WTC11 (cell line): ENCODE results near the gene KDM4C. TPM values are rescaled to one million over a fixed set of nuclear protein-coding genes. Genes with fewer than 3 reads are reported as not detected.

Experiments used
- ATAC-seq: fragments of 200-7000 bp; cut with Tn5 transposase; 2 replicates; pipeline ENCODE4 v1.10.0; 2021; ENCODE audit warnings: mild to moderate bottlenecking, moderate library complexity
- CTCF ChIA-PET: fragments of 300-600 bp; sonication (Branson Sonifier 250); formaldehyde crosslinking; loops from one replicate; lab custom pipeline; 2021; ENCODE audit warnings: antibody characterized with exemption; lab: Charles Lee
- POLR2A ChIA-PET: fragments of 350-600 bp; sonication (Branson Sonifier 250); formaldehyde crosslinking; loops from one replicate; lab custom pipeline; 2021; ENCODE audit warnings: antibody characterized with exemption; lab: Charles Lee
- DNase-seq: peaks from one replicate; pipeline ENCODE4 v3.0.0; 2021; ENCODE audit warnings: low spot score
- H3K27ac Mint-ChIP-seq: 2 replicates; pipeline ENCODE4 v1.8.0; 2021; ENCODE audit warnings: mixed read lengths
- H3K27me3 Mint-ChIP-seq: 2 replicates; pipeline ENCODE4 v1.8.0; 2021; ENCODE audit warnings: low read depth, mild to moderate bottlenecking, moderate library complexity, mixed read lengths
- H3K36me3 Mint-ChIP-seq: 2 replicates; pipeline ENCODE4 v1.8.0; 2021; ENCODE audit warnings: mixed read lengths
- H3K4me1 Mint-ChIP-seq: 2 replicates; pipeline ENCODE4 v1.8.0; 2022; ENCODE audit warnings: mixed read lengths
- H3K4me3 Mint-ChIP-seq: 2 replicates; pipeline ENCODE4 v1.8.0; 2021; ENCODE audit warnings: mild to moderate bottlenecking, moderate library complexity, mixed read lengths
- H3K9me3 Mint-ChIP-seq: 2 replicates; pipeline ENCODE4 v1.8.0; 2021; ENCODE audit warnings: mixed read lengths
- E2F1 ChIP-seq: sonication (generic); formaldehyde crosslinking; IDR thresholded peaks from 2 replicates; pipeline ENCODE4 v1.8.0; 2022; ENCODE audit warnings: mild to moderate bottlenecking, missing genetic modification reagents
- E2F4 ChIP-seq: sonication (generic); formaldehyde crosslinking; IDR thresholded peaks from 2 replicates; pipeline ENCODE4 v1.8.1; 2022; ENCODE audit warnings: low read depth, mild to moderate bottlenecking, moderate library complexity, missing genetic modification reagents, borderline replicate concordance
- FOXK1 ChIP-seq: sonication (generic); formaldehyde crosslinking; IDR thresholded peaks from 2 replicates; pipeline ENCODE4 v1.8.0; 2022; ENCODE audit warnings: mild to moderate bottlenecking, moderate library complexity, missing genetic modification reagents
- FOXP1 ChIP-seq: sonication (generic); formaldehyde crosslinking; IDR thresholded peaks from 2 replicates; pipeline ENCODE4 v1.8.0; 2022; ENCODE audit warnings: missing genetic modification reagents, mild to moderate bottlenecking, moderate library complexity, borderline replicate concordance
- HMGXB4 ChIP-seq: sonication (generic); formaldehyde crosslinking; IDR thresholded peaks from 2 replicates; pipeline ENCODE4 v1.8.1; 2023; ENCODE audit warnings: mild to moderate bottlenecking, moderate library complexity, missing genetic modification reagents
- IRF2 ChIP-seq: sonication (generic); formaldehyde crosslinking; IDR thresholded peaks from 2 replicates; pipeline ENCODE4 v1.8.0; 2022; ENCODE audit warnings: low read depth, missing genetic modification reagents, borderline replicate concordance
- MAX ChIP-seq: sonication (generic); formaldehyde crosslinking; IDR thresholded peaks from 2 replicates; pipeline ENCODE4 v1.8.0; 2022; ENCODE audit warnings: mild to moderate bottlenecking, missing genetic modification reagents
- MXD4 ChIP-seq: fragments of 250-450 bp; sonication (Bioruptor Pico); IDR thresholded peaks from 2 replicates; pipeline ENCODE4 v1.8.0; 2021; ENCODE audit warnings: mild to moderate bottlenecking, moderate library complexity, borderline replicate concordance
- NFATC4 ChIP-seq: fragments of 250-450 bp; sonication (Bioruptor Pico); IDR thresholded peaks from 2 replicates; pipeline ENCODE4 v1.9.0; 2021; ENCODE audit warnings: mild to moderate bottlenecking
- NR1H2 ChIP-seq: sonication (generic); formaldehyde crosslinking; IDR thresholded peaks from 2 replicates; pipeline ENCODE4 v1.9.0; 2021; ENCODE audit warnings: mild to moderate bottlenecking, moderate library complexity, missing genetic modification reagents
- NR2C2 ChIP-seq: sonication (generic); formaldehyde crosslinking; IDR thresholded peaks from 2 replicates; pipeline ENCODE4 v1.8.0; 2022; ENCODE audit warnings: mild to moderate bottlenecking, missing genetic modification reagents
- TCF7 ChIP-seq: sonication (generic); formaldehyde crosslinking; IDR thresholded peaks from 2 replicates; pipeline ENCODE4 v1.8.0; 2022; ENCODE audit warnings: mild to moderate bottlenecking, low read depth, missing genetic modification reagents, moderate library complexity
- TP53 ChIP-seq: sonication (generic); formaldehyde crosslinking; IDR thresholded peaks from 2 replicates; pipeline ENCODE4 v1.8.1; 2023; ENCODE audit warnings: mild to moderate bottlenecking, missing genetic modification reagents
- ZNF219 ChIP-seq: sonication (generic); formaldehyde crosslinking; IDR thresholded peaks from 2 replicates; pipeline ENCODE4 v1.8.0; 2023; ENCODE audit warnings: missing genetic modification reagents, mild to moderate bottlenecking, borderline replicate concordance
- ZNF232 ChIP-seq: sonication (generic); formaldehyde crosslinking; IDR thresholded peaks from 2 replicates; pipeline ENCODE4 v1.8.0; 2022; ENCODE audit warnings: mild to moderate bottlenecking, missing genetic modification reagents
- ZNF281 ChIP-seq: sonication (generic); formaldehyde crosslinking; IDR thresholded peaks from 2 replicates; pipeline ENCODE4 v1.8.0; 2023; ENCODE audit warnings: mild to moderate bottlenecking, missing genetic modification reagents
- ZNF416 ChIP-seq: fragments of 250-450 bp; sonication (Bioruptor Pico); IDR thresholded peaks from 2 replicates; pipeline ENCODE4 v1.9.0; 2021; ENCODE audit warnings: mild to moderate bottlenecking, inconsistent platforms
- ZNF425 ChIP-seq: fragments of 250-450 bp; sonication (Bioruptor Pico); conservative IDR thresholded peaks from 2 replicates; pipeline ENCODE4 v1.9.0; 2021; ENCODE audit warnings: mild to moderate bottlenecking
- ZNF512 ChIP-seq: sonication (generic); formaldehyde crosslinking; IDR thresholded peaks from 2 replicates; pipeline ENCODE4 v1.8.1; 2022; ENCODE audit warnings: missing genetic modification reagents, borderline replicate concordance
- total RNA-seq: library from RNA; stranded (reverse); gene quantifications from 3 replicates; pipeline ENCODE4 v1.2.3, GENCODE V29; 2021

The KDM4C gene
- total RNA-seq, 1 experiment from 2014 or later = 29.2 TPM

GRCh38 chr9:6996061-6996854, 238.5 kb downstream of the KDM4C start:
- ChIA-PET CTCF (no interaction called here), POLR2A (no interaction called here)

More at GRCh38 chr9:6996061-6996854, 238.5 kb downstream of the KDM4C start:
- Mint-ChIP-seq H3K4me1 (no peaks in the 10 kb centered on the region; the same call in 1 of the 2 replicates), H3K27ac (no peak overlapping the region), H3K27me3 (no peaks in the 10 kb centered on the region), H3K36me3 (peaks cover 12% of the 10 kb centered on the region), H3K4me3 (no peak overlapping the region), H3K9me3 (no peaks in the 10 kb centered on the region)
- TF ChIP-seq MXD4 (no peak), E2F1 (CRISPR knock-in tag) (no peak), NR1H2 (CRISPR knock-in tag) (no peak), FOXK1 (CRISPR knock-in tag) (no peak), FOXP1 (CRISPR knock-in tag) (no peak), ZNF232 (no peak), IRF2 (CRISPR knock-in tag) (no peak), ZNF281 (CRISPR knock-in tag) (no peak), ZNF416 (no peak), NFATC4 (CRISPR knock-in tag) (no peak), ZNF219 (CRISPR knock-in tag) (no peak), ZNF425 (CRISPR knock-in tag) (no peak), HMGXB4 (CRISPR knock-in tag) (no peak), ZNF512 (no peak), NR2C2 (CRISPR knock-in tag) (no peak), MAX (CRISPR knock-in tag) (no peak), TCF7 (CRISPR knock-in tag) (no peak), TP53 (no peak), E2F4 (CRISPR knock-in tag) (no peak)
- ATAC-seq = no peak
- no peak for DNase-seq
